SW 1271 (cell line): ENCODE measurements around the gene LRRC58.

Source experiments
- DNase-seq, 2 experiments: peaks; one replicate each; lab custom pipeline; 2025; lab: John Stamatoyannopoulos, UW

The LRRC58 gene

GRCh38 chr3:120276767-120277166 lies 72.4 kb downstream of the LRRC58 start:
- no peak for DNase-seq

GRCh38 chr3:120275618-120276017 lies 73.5 kb downstream of the LRRC58 start:
- DNase-seq, result no peak

GRCh38 chr3:120274739-120275167 lies 74.4 kb downstream of the LRRC58 start:
- no peak for DNase-seq
